CD4-positive, alpha-beta T cell treated with Interleukin-2 at 100 ng/mL for 4 hours (primary cell): Measurements from ENCODE around the gene SLC6A11.

Source experiments
- DNase-seq: peaks from one replicate; pipeline ENCODE4 v3.0.0-alpha.2; 2020; ENCODE audit warnings: low spot score

The SLC6A11 gene

GRCh38 chr3:10841100-10841499 is 25.1 kb downstream of the SLC6A11 start:
- no peak for DNase-seq

- DNase-seq: no peak
Measured at GRCh38 chr3:10843378-10843777, 27.4 kb downstream of the SLC6A11 start.

GRCh38 chr3:10845001-10845761 is 29.2 kb downstream of the SLC6A11 start:
- no peak for DNase-seq

- DNase-seq: no peak
Measured at GRCh38 chr3:10845839-10846656, 30.0 kb downstream of the SLC6A11 start.

GRCh38 chr3:10846657-10846975 is 30.6 kb downstream of the SLC6A11 start:
- DNase-seq: no peak

DNA sequence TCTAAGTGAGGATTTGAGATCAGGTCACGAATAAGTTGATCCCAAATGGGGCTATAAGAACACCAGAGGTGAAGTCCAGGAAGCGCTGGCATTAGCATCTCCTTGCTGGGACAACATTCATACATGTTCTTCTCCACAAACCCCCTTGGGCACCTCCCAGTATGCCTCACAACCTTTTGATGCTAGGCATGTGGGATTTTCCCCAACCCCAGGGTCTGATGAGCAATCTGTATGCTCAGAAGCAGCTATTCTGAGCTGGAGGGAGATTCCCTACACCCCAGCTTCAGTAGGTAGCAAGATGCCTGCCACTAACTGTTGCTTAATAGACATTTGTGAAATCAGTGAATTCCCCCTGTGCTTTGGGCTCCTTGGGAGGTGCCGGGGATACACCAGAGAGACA is 32.2 kb downstream of the SLC6A11 start:
- DNase-seq: no peak

- no peak for DNase-seq
Measured at GRCh38 chr3:10852066-10852808, 36.2 kb downstream of the SLC6A11 start.

- DNase-seq: no peak
Measured at GRCh38 chr3:10855083-10855870, 39.2 kb downstream of the SLC6A11 start.

DNA sequence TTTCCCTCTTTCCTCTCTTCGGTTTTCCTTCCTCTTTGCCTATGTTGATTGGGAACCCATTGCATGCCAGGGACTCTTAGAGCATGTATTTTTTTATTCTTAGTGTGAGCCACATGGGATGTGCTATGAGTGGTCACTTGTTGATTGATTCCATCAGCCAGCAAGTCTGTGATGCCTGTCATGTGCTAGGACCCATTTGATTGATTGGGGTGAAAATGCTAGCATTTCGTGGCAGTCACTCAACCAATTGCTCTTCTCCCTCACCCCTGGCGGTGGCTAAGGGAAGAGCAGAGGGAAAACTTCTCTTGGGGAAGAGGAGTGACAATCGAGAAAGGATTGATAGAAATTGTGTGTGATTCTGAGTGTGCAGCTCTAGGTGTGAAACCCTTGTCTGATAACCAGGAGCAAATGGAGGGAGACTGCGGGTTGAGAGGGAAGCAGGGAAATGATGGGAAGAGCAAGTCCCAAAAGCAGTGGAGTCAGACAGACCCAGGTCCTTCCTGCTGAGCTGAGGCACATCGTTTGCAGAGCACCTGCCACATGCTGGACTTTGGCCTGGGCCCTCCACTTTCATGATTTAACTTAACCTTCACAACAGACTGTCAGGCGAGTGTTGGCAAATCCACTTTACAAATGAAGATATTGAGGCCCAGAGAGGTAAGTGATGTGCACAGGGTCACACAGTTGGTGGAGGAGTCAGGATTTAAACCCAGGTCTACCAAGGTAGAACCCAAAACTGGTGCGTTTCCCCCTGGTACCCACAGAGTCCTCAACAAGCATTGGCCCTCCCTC is 40.0 kb downstream of the SLC6A11 start:
- DNase-seq: no peak

GRCh38 chr3:10857235-10857634 is 41.2 kb downstream of the SLC6A11 start:
- DNase-seq: no peak

- DNase-seq: no peak
Measured at GRCh38 chr3:10858091-10858490, 42.1 kb downstream of the SLC6A11 start.

DNA sequence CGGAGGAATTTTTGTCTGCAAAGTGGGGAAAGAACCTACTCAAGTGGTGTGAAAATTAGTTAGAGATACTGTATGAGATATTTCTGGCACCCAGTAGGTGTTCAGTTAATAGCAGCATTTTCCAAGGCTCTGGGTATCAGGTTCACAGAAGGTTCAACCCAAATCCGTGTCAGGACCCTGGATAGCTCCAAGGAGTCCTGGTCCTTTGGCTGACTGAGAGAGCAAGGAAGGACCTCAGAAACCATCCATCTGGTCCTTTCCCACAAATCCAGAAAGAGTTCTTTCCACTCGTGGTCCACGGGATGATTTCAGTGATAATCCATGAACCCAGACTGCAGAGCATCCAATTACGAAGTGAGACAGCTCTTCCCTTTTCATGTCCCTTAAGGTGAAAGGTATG is 51.4 kb downstream of the SLC6A11 start:
- no peak for DNase-seq

DNA sequence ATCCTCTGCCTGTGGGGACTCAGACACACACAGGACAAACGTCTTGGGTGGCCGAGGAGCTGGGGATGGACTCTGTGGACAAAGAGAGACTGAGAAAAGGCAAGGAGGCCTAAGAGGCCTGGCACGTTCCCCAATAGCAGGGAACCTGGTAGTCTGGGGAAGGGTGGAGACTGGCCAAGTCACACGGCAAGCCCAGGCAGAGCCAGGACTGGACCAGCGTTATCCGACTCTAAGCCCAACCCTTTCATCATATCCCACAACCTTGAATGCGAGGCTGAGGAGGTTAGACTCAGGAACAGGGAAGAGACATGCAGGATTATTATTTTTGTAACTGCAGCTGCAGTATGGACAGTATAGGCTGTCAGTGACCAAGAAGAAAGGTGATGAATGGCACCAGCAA is 53.4 kb downstream of the SLC6A11 start:
- no peak for DNase-seq

- no peak for DNase-seq
Measured at GRCh38 chr3:10870296-10870695, 54.3 kb downstream of the SLC6A11 start.

DNA sequence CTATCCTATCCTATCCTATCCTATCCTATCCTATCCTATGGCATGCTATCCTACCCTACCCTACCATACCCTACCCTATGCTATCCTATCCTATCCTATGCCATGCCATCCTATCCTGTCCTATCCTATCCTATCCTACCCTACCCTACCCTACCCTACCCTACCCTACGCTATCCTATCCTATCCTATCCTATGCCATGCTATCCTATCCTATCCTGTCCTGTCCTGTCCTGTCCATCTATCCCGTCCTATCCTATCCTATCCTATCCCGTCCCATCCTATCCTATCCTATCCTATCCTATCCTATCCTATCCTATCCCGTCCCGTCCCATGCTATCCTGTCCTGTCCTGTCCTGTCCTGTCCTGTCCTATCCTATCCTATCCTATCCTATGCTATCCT is 57.4 kb downstream of the SLC6A11 start:
- DNase-seq: no peak

DNA sequence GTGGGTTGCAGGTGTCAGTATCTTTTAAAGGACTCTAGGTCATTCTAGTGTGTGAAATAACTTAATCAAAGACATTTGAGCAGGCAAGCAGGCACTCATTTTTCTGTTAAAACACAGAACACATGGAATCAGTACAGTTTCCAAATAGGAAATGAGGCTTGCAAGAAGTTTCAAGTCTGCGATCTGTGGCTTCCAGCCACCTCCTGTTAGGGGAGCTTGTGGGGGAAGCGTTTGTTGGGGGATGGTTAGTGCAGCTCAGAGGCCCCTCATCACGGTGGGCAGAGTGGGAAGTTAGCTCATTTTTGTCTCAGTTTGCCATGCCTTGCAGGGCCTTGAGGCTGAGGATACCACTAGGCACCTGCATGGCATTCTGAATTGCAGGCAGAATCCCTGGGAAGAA is 59.9 kb downstream of the SLC6A11 start:
- DNase-seq: no peak

DNA sequence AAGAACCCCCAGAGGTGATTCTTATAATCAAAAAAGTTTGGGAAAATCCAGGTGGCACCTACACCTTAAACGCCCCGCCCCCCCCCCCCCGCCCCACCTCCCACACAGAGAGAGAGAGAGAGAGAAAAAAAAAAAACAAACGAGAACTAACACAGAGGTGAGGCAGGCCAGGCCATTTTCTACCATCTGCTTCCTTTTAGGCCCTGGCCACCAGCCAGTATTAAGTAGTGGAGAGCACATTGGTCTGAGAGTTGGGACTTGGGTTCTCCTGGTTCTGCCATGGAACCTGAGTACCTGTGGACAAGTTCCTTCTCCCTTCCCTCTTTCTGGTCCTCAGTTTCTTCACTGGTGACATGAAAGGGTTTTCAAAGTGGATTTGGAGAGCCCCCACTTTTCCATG is 60.6 kb downstream of the SLC6A11 start:
- no peak for DNase-seq

GRCh38 chr3:10882851-10883250 is 66.8 kb downstream of the SLC6A11 start:
- DNase-seq: no peak

DNA sequence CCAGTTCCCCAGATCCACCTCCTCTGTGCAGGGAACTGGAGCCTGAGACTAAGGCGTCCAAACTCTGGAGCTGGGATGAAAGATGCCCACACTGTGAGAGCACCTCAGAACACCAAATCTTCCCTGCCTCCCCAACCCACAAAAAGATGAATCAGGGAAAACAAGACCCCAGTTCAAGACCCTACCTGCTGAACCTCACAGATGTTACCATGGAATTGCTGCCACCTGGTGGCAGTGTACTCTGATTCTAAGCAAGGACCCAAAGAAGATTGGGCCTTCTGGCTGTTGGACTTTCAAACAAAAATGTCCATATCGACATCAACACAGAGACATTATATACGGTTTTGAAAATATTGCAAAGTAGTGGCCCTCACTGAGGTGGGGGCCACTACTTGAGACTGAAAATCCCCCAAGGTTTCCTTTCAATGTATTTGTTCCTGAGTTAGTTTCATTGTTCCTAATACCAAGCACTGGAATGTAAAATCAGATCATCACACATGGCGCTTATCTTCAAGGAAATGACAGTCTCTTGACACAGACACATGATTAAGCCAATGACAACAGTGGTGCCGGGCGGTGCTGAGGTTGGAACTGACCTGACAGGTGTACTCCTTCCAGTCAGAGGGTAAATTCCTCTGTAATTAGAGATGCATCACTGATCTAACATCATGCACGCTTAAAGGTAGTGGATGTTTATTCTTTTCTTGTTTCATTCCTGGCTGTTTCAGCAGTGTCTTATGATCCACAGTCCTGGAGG is 67.6 kb downstream of the SLC6A11 start:
- no peak for DNase-seq

GRCh38 chr3:10887015-10887414 is 71.0 kb downstream of the SLC6A11 start:
- no peak for DNase-seq
